22Rv1 (cell line): ENCODE results near the gene USH2A.

Experiments
- CTCF ChIP-seq: fragments of 450-650 bp; IDR thresholded peaks from 2 replicates; pipeline ENCODE4 v1.5.1; 2017; ENCODE audit warnings: mild to moderate bottlenecking
- ZFX ChIP-seq: fragments of 450-650 bp; IDR thresholded peaks from 2 replicates; pipeline ENCODE4 v1.6.1; 2017; ENCODE audit warnings: antibody characterized with exemption, borderline replicate concordance

- TF ChIP-seq CTCF (no peak), ZFX (no peak)
Measured at GRCh38 chr1:216194721-216195120, 228.5 kb downstream of the USH2A start.
